ENCODE data around the gene OSR1. TPM values are rescaled to one million over a fixed set of nuclear protein-coding genes. Genes with fewer than 3 reads are reported as not detected.

The OSR1 gene
- total and polyA plus RNA-seq, 10 donors = 0.04 to 1.4 (median 0.23) TPM; not detected in 5

DNA sequence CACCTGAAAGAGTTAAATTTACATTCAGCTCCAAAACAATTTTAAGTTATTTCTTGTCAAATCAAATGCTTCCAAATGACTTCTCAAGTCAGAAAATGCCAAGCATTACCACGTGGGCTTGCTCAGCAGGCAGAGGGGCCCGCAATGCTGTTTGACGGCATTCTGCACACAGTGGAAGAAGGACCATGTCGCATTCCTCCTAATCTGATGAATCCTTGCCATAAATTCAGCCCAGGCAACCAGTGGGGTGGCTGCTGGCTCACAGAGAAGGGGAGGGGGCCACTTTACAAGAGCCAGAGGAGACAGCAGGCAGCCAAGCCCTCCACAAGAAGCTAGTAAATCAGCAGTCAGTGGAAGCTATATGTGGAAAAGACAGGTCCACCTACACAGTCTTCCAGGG, 56.7 kb downstream of the OSR1 start:
- Histone ChIP-seq H3K4me1 (peaks cover 0 to 8% (median 0%) of the 10 kb centered on the region in 6 donors), H3K27ac (no peak overlapping the region), H3K27me3 (replicated peaks in 1 of 7) (peaks cover 0 to 5% (median 0%) of the 10 kb centered on the region in 7 donors), H3K9me3 (no peaks in the 10 kb centered on the region), H3K36me3 (no peaks in the 10 kb centered on the region), H3K4me3 (no peak overlapping the region)
- TF ChIP-seq POLR2A (IDR thresholded peaks at IDR 0.05) (no peak), POLR2AphosphoS5 (IDR thresholded peaks at IDR 0.05) (no peak)
- TF ChIP-seq, protein P1, sequence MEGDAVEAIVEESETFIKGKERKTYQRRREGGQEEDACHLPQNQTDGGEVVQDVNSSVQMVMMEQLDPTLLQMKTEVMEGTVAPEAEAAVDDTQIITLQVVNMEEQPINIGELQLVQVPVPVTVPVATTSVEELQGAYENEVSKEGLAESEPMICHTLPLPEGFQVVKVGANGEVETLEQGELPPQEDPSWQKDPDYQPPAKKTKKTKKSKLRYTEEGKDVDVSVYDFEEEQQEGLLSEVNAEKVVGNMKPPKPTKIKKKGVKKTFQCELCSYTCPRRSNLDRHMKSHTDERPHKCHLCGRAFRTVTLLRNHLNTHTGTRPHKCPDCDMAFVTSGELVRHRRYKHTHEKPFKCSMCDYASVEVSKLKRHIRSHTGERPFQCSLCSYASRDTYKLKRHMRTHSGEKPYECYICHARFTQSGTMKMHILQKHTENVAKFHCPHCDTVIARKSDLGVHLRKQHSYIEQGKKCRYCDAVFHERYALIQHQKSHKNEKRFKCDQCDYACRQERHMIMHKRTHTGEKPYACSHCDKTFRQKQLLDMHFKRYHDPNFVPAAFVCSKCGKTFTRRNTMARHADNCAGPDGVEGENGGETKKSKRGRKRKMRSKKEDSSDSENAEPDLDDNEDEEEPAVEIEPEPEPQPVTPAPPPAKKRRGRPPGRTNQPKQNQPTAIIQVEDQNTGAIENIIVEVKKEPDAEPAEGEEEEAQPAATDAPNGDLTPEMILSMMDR (IDR thresholded peaks at IDR 0.05 in 8 of 11, conservative IDR thresholded peaks at IDR 0.05 in 3 of 11) = no peak
- DNase-seq = no peak
- 70 to 88% (median 84%) methylated on average over 4 of the region's 4 CpGs for WGBS, 5 donors
- intact Hi-C loops (cut with DNase I; ENCODE audit: low total_unique reads) = no loop called here

Small RNA genes lying within 50 kb of the gene (microRNA-seq; reads per million reads assigned to microRNA genes)
- gene MIR4757 = 1.1 to 1.8 (median 1.8) reads per million in 3 donors

Small RNA genes lying within 50 kb of the gene (small RNA-seq; reads per million reads assigned to genes)
- 0 to 0.14 (median 0.03) reads per million in 4 donors for gene MIR4757

Measured in spleen (tissue), 11 donors.